Measurements from ENCODE around the gene COL28A1. TPM values are rescaled to one million over a fixed set of nuclear protein-coding genes. Genes with fewer than 3 reads are reported as not detected.

COL28A1 gene
- total and polyA plus RNA-seq, 2 of the 13 experiments (the other 11 are each of a cell fraction or from before 2014, with no cell fraction given): 0.07 to 0.15 TPM

- H3K27ac ChIP-seq (ENCODE audit: extremely low read length, insufficient read depth, low read length): no peak overlapping the region
- no peaks in the 10 kb centered on the region for H4K20me1 ChIP-seq (ENCODE audit: insufficient read depth, low read length)
- intact Hi-C loops (cut with micrococcal nuclease; ENCODE audit: unreplicated experiment) (no loop called here), in situ Hi-C loops (cut with HindIII; ENCODE audit: extremely low pct_ligation_motif_present, low pct_unique_long_range_greater_than_20kb) (no loop called here)
- no peaks in the 10 kb centered on the region for H3K36me3 ChIP-seq (replicated peaks in 1 of 2; ENCODE audit: control insufficient read depth in 1 of 2, insufficient read depth in 2 of 2, low read length in 2 of 2)
- WGBS (ENCODE audit: low lambda C conversion rate): 40% methylated on average over 1 of the region's 1 CpG
- H2AFZ ChIP-seq (ENCODE audit: low read length): no peak overlapping the region
- POLR2A ChIA-PET: no interaction called here
- H3K27me3 ChIP-seq (ENCODE audit: control insufficient read depth in 1 of 2, insufficient read depth in 2 of 2, low read length in 2 of 2): no peaks in the 10 kb centered on the region
- CTCF ChIA-PET (ENCODE audit: low intra/inter-chr PET ratio, low total read pairs): no interaction called here
- H3K4me2 ChIP-seq (ENCODE audit: low read depth, low read length): no peak overlapping the region
- FAIRE-seq (no peak), DNase-seq (ENCODE audit: low spot score) (no peak), ATAC-seq (no peak)
- no peaks in the 10 kb centered on the region for H3K4me1 ChIP-seq (ENCODE audit: insufficient read depth, low read length)
- BruUV-seq (replicated peaks): no TSS peak
- H3K9ac ChIP-seq (ENCODE audit: insufficient read depth, low read depth, low read length): no peak overlapping the region
- no peaks in the 10 kb centered on the region for H3K79me2 ChIP-seq (ENCODE audit: insufficient read depth, low read length)
- TF ChIP-seq NR1H2 (CRISPR knock-in tag; IDR thresholded peaks at IDR 0.05; ENCODE audit: borderline replicate concordance, low read depth): no peak
- TF ChIP-seq ZFYVE20 (CRISPR knock-in tag; IDR thresholded peaks at IDR 0.05; ENCODE audit: borderline replicate concordance, low read depth): no peak
- no peak for TF ChIP-seq AHR (CRISPR knock-in tag; IDR thresholded peaks at IDR 0.05)
- TF ChIP-seq ZNF530 (CRISPR knock-in tag; IDR thresholded peaks at IDR 0.05; ENCODE audit: low read depth): no peak
- no peak for TF ChIP-seq ZNF572 (CRISPR knock-in tag; IDR thresholded peaks at IDR 0.05)
- no peak for TF ChIP-seq HOXA9 (CRISPR knock-in tag; IDR thresholded peaks at IDR 0.05; ENCODE audit: borderline replicate concordance)
- no peak for TF ChIP-seq JUN (CRISPR knock-in tag; IDR thresholded peaks at IDR 0.05)
- TF ChIP-seq PBX3 (CRISPR knock-in tag; IDR thresholded peaks at IDR 0.05; ENCODE audit: borderline replicate concordance): no peak
- TF ChIP-seq ZFP36L1 (CRISPR knock-in tag; IDR thresholded peaks at IDR 0.05): no peak
- TF ChIP-seq RORA (CRISPR knock-in tag; IDR thresholded peaks at IDR 0.05): no peak
- no peak for TF ChIP-seq YEATS4 (CRISPR knock-in tag; IDR thresholded peaks at IDR 0.05; ENCODE audit: borderline replicate concordance)
- no peak for TF ChIP-seq MED8 (CRISPR knock-in tag; IDR thresholded peaks at IDR 0.05; ENCODE audit: insufficient replicate concordance)
- H3K4me3 ChIP-seq (replicated peaks in 1 of 3; ENCODE audit: insufficient read depth in 1 of 3, low read depth in 2 of 3, low read length in 3 of 3): no peak overlapping the region
- H3K9me3 ChIP-seq (ENCODE audit: low read length): no peaks in the 10 kb centered on the region
Observed at GRCh38 chr7:7439564-7439963, 96.1 kb downstream of the COL28A1 start.

Data from HepG2 (cell line).